ENCODE data around the gene OBP2B.
"Not testable (repeated sequence)": the region's sequence is repeated elsewhere in the genome, so short reads cannot be mapped to it uniquely, and the experiment has no call there.

OBP2B gene

GRCh38 chr9:133238272-133238850 lies 29.3 kb upstream of the OBP2B start:
- DNase-seq (ENCODE audit: low spot score), result peak; percentile 31

GRCh38 chr9:133237035-133237731 lies 28.1 kb upstream of the OBP2B start:
- DNase-seq (ENCODE audit: low spot score), result no peak

GRCh38 chr9:133236291-133237034 lies 27.4 kb upstream of the OBP2B start:
- DNase-seq (ENCODE audit: low spot score), result not testable (repeated sequence)

- DNase-seq (ENCODE audit: low spot score), result no peak
These were observed 26.6 kb upstream of the OBP2B start for GRCh38 chr9:133235549-133236222.

- DNase-seq (ENCODE audit: low spot score), result no peak
These were observed 25.7 kb upstream of the OBP2B start for GRCh38 chr9:133234577-133235322.

GRCh38 chr9:133233681-133234432 lies 24.8 kb upstream of the OBP2B start:
- DNase-seq (ENCODE audit: low spot score), result no peak

DNA sequence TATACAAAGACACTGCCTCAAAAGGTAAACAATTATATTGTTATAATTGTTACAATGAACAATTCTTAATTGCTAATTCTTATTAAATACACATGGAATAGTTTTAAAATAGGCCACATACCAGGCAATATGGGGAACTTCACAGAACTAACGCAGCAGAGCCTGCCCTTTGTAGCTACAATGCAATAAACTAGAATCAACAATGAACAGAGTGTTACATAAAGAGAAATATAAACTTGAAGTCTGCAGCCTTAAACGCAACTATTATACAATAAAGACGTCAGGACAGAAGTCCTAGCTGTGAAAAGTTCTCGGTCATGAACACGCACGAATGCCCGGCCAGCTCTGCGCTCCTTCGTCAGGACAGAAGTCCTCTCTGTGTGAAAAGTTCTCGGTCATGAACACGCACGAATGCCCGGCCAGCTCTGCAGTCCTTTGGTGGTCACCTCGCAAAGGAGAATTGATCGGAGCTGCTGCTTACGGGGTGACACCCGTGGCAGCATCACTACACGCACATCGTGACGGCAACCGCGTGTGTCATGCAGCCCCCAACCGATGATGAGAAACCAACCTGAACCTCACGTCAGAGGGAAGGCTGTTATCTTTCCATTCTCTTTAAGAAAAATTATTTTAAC lies 23.0 kb upstream of the OBP2B start:
- not testable (repeated sequence) for DNase-seq (ENCODE audit: low spot score)

GRCh38 chr9:133230514-133230913 lies 21.5 kb upstream of the OBP2B start:
- DNase-seq (ENCODE audit: low spot score), result not testable (repeated sequence)

GRCh38 chr9:133230093-133230492 lies 21.0 kb upstream of the OBP2B start:
- no peak for DNase-seq (ENCODE audit: low spot score)

DNA sequence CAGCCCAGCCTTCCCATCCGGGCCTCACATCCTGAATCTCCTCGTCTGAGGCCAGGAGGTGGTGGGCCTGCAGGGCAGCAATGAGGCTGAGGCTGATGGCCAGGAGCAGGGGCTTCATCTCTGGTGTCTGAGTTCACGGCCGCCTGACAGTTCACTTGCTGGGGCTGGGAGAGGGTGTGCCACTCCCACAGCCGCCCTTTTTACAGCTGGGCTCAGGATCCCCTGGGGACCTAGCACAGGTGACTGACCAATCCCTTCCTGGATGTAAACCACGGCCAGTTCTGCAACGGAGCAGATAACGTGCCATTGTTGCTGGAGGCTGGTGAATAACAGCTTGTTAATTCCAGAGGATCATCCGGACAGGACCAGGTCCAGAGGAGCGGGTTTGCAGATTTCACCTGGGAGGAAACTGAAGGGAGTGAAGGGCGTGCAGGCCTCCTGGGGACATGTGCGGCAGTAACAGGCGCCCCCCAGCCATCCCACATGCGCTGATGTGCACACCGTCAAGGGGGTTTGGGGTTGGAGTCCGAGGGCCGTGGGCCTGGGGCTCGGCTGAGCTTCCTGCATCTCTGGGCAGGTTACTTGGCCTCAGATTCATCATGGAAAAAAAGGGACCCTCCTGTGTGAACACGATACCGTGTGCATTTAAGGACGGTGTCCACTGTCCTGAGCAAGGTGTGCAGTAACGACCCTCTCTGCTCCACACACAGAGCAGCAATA lies 19.6 kb upstream of the OBP2B start:
- not testable (repeated sequence) for DNase-seq (ENCODE audit: low spot score)

- DNase-seq (ENCODE audit: low spot score), result not testable (repeated sequence)
These were observed 18.9 kb upstream of the OBP2B start for GRCh38 chr9:133227996-133228395.

GRCh38 chr9:133227242-133227860 lies 18.3 kb upstream of the OBP2B start:
- DNase-seq (ENCODE audit: low spot score), result no peak

GRCh38 chr9:133226219-133227171 lies 17.4 kb upstream of the OBP2B start:
- DNase-seq (ENCODE audit: low spot score), result no peak

DNA sequence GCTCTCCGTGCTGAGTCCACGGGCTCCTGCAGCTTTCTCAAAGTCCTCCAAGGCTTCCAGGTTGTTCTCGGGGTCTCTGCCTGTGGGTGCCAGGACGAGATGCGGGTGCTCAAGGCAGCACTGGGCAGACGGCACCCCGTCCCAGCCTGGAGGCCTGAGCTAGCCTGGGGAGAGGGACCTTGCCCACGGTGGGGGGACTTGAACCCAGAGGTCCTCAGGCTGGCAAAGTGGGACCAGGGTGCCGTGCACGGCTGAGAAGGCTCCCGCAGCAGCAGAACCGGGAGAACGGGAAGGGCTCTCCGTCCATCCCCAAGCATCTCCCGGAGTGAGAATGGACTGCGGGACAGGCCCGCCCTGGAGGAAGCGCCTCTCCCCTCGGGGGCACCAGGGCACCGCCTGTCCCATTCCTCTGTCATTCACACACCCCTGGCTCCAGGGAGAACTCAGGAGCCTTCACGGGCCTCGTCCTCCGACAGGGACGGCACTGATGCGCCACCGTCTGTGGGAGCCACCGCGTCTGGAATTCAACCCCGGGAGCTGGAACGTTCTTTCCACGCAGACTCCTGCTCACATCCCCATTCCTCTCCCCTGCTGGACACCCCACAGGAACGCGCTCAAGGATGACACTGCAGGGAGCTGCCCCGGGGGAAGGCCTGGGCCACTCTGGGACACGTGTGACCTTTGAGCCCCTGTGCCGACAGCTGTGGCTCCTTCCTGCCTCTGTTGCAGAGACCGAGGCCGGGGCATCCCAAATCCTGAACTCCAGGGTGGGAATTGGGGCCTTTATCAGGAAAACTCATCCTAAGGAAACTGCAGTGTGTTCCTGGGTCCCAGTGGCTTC lies 16.3 kb upstream of the OBP2B start:
- DNase-seq (ENCODE audit: low spot score), result no peak

DNA sequence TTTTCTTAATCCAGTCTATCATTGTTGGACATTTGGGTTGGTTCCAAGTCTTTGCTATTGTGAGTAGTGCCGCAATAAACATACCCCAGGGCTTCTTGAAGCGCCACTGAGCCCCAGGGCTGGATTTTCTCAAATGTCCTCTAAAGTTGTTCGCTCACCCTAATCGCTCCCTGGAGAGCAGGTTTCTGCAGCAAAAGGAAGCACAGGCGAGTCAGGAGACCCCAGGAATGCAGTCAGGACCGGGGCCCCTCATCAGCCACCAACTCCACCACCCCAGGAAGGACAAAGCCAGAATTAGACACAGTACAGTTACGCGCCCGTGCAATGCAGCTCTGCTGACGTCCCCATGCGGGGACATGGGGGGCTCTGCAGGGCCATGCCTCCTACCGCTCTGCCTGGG lies 15.7 kb upstream of the OBP2B start:
- no peak for DNase-seq (ENCODE audit: low spot score)

- DNase-seq (ENCODE audit: low spot score), result not testable (repeated sequence)
These were observed 14.2 kb upstream of the OBP2B start for GRCh38 chr9:133223159-133223756.

DNA sequence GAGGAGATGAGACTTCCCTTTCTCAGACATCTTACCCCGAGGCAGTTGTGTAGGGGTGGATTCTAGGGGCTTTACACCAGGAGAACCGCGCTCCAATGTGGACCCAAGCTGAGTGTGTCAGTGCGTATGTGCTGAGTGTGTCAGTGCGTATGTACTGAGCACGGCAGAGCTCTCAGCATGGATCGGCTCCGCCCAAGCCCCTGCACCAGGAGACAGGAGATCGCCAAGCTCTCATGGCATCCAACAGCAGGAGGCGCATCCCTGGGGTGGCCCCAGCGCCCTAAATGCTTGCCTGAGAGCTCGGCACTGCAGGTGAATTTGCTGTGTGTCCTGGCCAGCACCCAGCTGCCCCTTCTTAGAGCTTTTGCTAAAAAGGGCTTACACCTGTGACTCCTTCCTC lies 12.9 kb upstream of the OBP2B start:
- DNase-seq (ENCODE audit: low spot score), result not testable (repeated sequence)
